ENCODE measurements around the gene LRRC2. TPM values are rescaled to one million over a fixed set of nuclear protein-coding genes. Genes with fewer than 3 reads are reported as not detected.
A peak's percentile ranks its signal among the peaks of the same experiment; 100 is the strongest.

The LRRC2 gene
- total RNA-seq, 1 donor from 2014 or later, result 2.4 TPM

GRCh38 chr3:46483825-46484224 lies 82.3 kb downstream of the LRRC2 start:
- DNase-seq (ENCODE audit: low spot score in 2 of 2) (no peak), FAIRE-seq (no peak)

- DNase-seq (ENCODE audit: low spot score in 2 of 2) (no peak), FAIRE-seq (no peak)
Measured at GRCh38 chr3:46482632-46483350, 83.3 kb downstream of the LRRC2 start.

- DNase-seq (ENCODE audit: low spot score in 2 of 2) (no peak), FAIRE-seq (no peak)
Measured at GRCh38 chr3:46481636-46482035, 84.5 kb downstream of the LRRC2 start.

GRCh38 chr3:46480491-46481195 lies 85.5 kb downstream of the LRRC2 start:
- FAIRE-seq (peak; percentile 34), DNase-seq (ENCODE audit: low spot score in 2 of 2) (peak in 1 of 2 donors; percentile 49)

- DNase-seq (ENCODE audit: low spot score in 2 of 2) (no peak), FAIRE-seq (no peak)
Measured at GRCh38 chr3:46479696-46480095, 86.4 kb downstream of the LRRC2 start.

GRCh38 chr3:46479021-46479420 lies 87.1 kb downstream of the LRRC2 start:
- DNase-seq (ENCODE audit: low spot score in 2 of 2), result no peak
- FAIRE-seq, result no peak

GRCh38 chr3:46478341-46478740 lies 87.8 kb downstream of the LRRC2 start:
- FAIRE-seq (no peak), DNase-seq (ENCODE audit: low spot score in 2 of 2) (no peak)

- no peak for DNase-seq (ENCODE audit: low spot score in 2 of 2)
- no peak for FAIRE-seq
Measured at GRCh38 chr3:46477756-46478155, 88.3 kb downstream of the LRRC2 start.

GRCh38 chr3:46477145-46477544 lies 89.0 kb downstream of the LRRC2 start:
- DNase-seq (ENCODE audit: low spot score in 2 of 2), result no peak
- no peak for FAIRE-seq

GRCh38 chr3:46472736-46473135 lies 93.4 kb downstream of the LRRC2 start:
- DNase-seq (ENCODE audit: low spot score in 2 of 2), result no peak
- FAIRE-seq, result no peak

- DNase-seq (ENCODE audit: low spot score in 2 of 2) (no peak), FAIRE-seq (no peak)
Measured at GRCh38 chr3:46471371-46471914, 94.7 kb downstream of the LRRC2 start.

GRCh38 chr3:46470831-46471230 lies 95.3 kb downstream of the LRRC2 start:
- FAIRE-seq (no peak), DNase-seq (ENCODE audit: low spot score in 2 of 2) (no peak)

GRCh38 chr3:46469680-46470357 lies 96.3 kb downstream of the LRRC2 start:
- no peak for DNase-seq (ENCODE audit: low spot score in 2 of 2)
- no peak for FAIRE-seq

GRCh38 chr3:46468753-46469600 lies 97.1 kb downstream of the LRRC2 start:
- DNase-seq (ENCODE audit: low spot score in 2 of 2), result no peak
- FAIRE-seq, result no peak

- DNase-seq (ENCODE audit: low spot score in 2 of 2) (no peak), FAIRE-seq (no peak)
Measured at GRCh38 chr3:46467562-46467961, 98.5 kb downstream of the LRRC2 start.

GRCh38 chr3:46466871-46467403 lies 99.2 kb downstream of the LRRC2 start:
- no peak for FAIRE-seq

GRCh38 chr3:46466273-46466672 lies 99.8 kb downstream of the LRRC2 start:
- DNase-seq (ENCODE audit: low spot score in 2 of 2) (no peak), FAIRE-seq (no peak)

More at GRCh38 chr3:46466871-46467403, 99.2 kb downstream of the LRRC2 start:
- no peak for DNase-seq (ENCODE audit: low spot score in 2 of 2)

Data from frontal cortex (tissue), 4 donors.